Spinal cord (tissue), 10 donors: Measurements from ENCODE around the gene GPANK1. TPM values are rescaled to one million over a fixed set of nuclear protein-coding genes. Genes with fewer than 3 reads are reported as not detected.

Source experiments
- DNase-seq, 6 donors: peaks; one replicate each; pipeline versions ENCODE4 v3.0.0 to v3.0.0-alpha.2; 2013 to 2015; ENCODE audit warnings: low spot score in 6 of 6, low read depth in 4 of 6
- H3K27ac ChIP-seq: one replicate; pipeline ENCODE4 v1.5.1; 2013; ENCODE audit warnings: low read depth, low read length, control low read depth
- H3K27me3 ChIP-seq: one replicate; pipeline ENCODE4 v1.6.1; 2013; ENCODE audit warnings: low read length; ENCODE audit not compliant: control insufficient read depth, insufficient read depth
- H3K36me3 ChIP-seq: one replicate; pipeline ENCODE4 v1.6.1; 2013; ENCODE audit warnings: low read length; ENCODE audit not compliant: control insufficient read depth, insufficient read depth
- H3K4me1 ChIP-seq: one replicate; pipeline ENCODE4 v1.6.1; 2013; ENCODE audit warnings: low read length; ENCODE audit not compliant: control insufficient read depth, insufficient read depth
- H3K4me3 ChIP-seq: one replicate; pipeline ENCODE4 v1.5.1; 2013; ENCODE audit warnings: low read depth, low read length, control low read depth
- H3K9me3 ChIP-seq: one replicate; pipeline ENCODE4 v1.6.1; 2013; ENCODE audit warnings: low read length; ENCODE audit not compliant: control insufficient read depth, insufficient read depth
- WGBS: methylation state at CpG from one replicate; pipeline ENCODE4 v1.1.5; 2013; ENCODE audit warnings: missing lambda C conversion rate; ENCODE audit not compliant: insufficient coverage; 5-methylcytosine and 5-hydroxymethylcytosine counted together
- polyA plus RNA-seq, 2 donors: library from polyadenylated mRNA; unstranded; fragments of 120-200 nt; gene quantifications; one replicate each; pipeline ENCODE4 v1.2.1, GENCODE V29; 2013; ENCODE audit not compliant: insufficient read length in 2 of 2
- total RNA-seq, 2 donors: library from RNA; depleted of rRNA in 1 of 2; stranded (reverse); fragments of 120-200 nt in 1 of 2; fragments of >200 nt in 1 of 2; gene quantifications; one replicate each; pipeline versions ENCODE4 v1.2.3 to v1.2.4, GENCODE V29; 2013 to 2014
- donor health status: healthy.

The GPANK1 gene
- total and polyA plus RNA-seq, 4 donors: 9.1 to 19.9 (median 16.1) TPM

GRCh38 chr6:31642798-31643570 lies 21.8 kb downstream of the GPANK1 start:
- Histone ChIP-seq H3K27ac (no peak overlapping the region), H3K27me3 (no peaks in the 10 kb centered on the region), H3K4me3 (no peak overlapping the region), H3K9me3 (no peaks in the 10 kb centered on the region), H3K4me1 (no peaks in the 10 kb centered on the region), H3K36me3 (peaks cover 90% of the 10 kb centered on the region)
- WGBS: 100% methylated on average over 2 of the region's 6 CpGs
- no peak for DNase-seq

GRCh38 chr6:31641370-31641769 lies 23.4 kb downstream of the GPANK1 start:
- no peak overlapping the region for H3K4me3 ChIP-seq
- H3K36me3 ChIP-seq: peaks cover 90% of the 10 kb centered on the region
- no peaks in the 10 kb centered on the region for H3K4me1 ChIP-seq
- H3K9me3 ChIP-seq: no peaks in the 10 kb centered on the region
- no peak overlapping the region for H3K27ac ChIP-seq
- H3K27me3 ChIP-seq: no peaks in the 10 kb centered on the region
- no CpG with 5 or more reads among the region's 4 CpGs for WGBS
- DNase-seq: no peak

- no peaks in the 10 kb centered on the region for H3K4me1 ChIP-seq
- 100% methylated on average over 3 of the region's 6 CpGs for WGBS
- peaks cover 90% of the 10 kb centered on the region for H3K36me3 ChIP-seq
- H3K27ac ChIP-seq: no peak overlapping the region
- H3K4me3 ChIP-seq: no peak overlapping the region
- no peaks in the 10 kb centered on the region for H3K9me3 ChIP-seq
- no peak for DNase-seq
- no peaks in the 10 kb centered on the region for H3K27me3 ChIP-seq
These were observed 24.2 kb downstream of the GPANK1 start for GRCh38 chr6:31640612-31641011.

GRCh38 chr6:31639449-31639861 lies 25.3 kb downstream of the GPANK1 start:
- no peak for DNase-seq
- H3K9me3 ChIP-seq: no peaks in the 10 kb centered on the region
- no peak overlapping the region for H3K4me3 ChIP-seq
- no peak overlapping the region for H3K27ac ChIP-seq
- 91% methylated on average over 7 of the region's 10 CpGs for WGBS
- peaks cover 91% of the 10 kb centered on the region for H3K36me3 ChIP-seq
- H3K27me3 ChIP-seq: no peaks in the 10 kb centered on the region
- no peaks in the 10 kb centered on the region for H3K4me1 ChIP-seq

- no peak overlapping the region for H3K27ac ChIP-seq
- WGBS: 94% methylated on average over 5 of the region's 9 CpGs
These were observed 25.8 kb downstream of the GPANK1 start for GRCh38 chr6:31639043-31639442.

GRCh38 chr6:31636698-31637596 lies 27.9 kb downstream of the GPANK1 start:
- 91% methylated on average over 21 of the region's 27 CpGs for WGBS

More at GRCh38 chr6:31639043-31639442, 25.8 kb downstream of the GPANK1 start:
- Histone ChIP-seq H3K4me3 (no peak overlapping the region), H3K36me3 (peaks cover 91% of the 10 kb centered on the region), H3K27me3 (no peaks in the 10 kb centered on the region), H3K9me3 (no peaks in the 10 kb centered on the region), H3K4me1 (no peaks in the 10 kb centered on the region)
- no peak for DNase-seq

GRCh38 chr6:31634969-31635575 lies 29.7 kb downstream of the GPANK1 start:
- 89% methylated on average over 11 of the region's 11 CpGs for WGBS
- no peaks in the 10 kb centered on the region for H3K9me3 ChIP-seq
- H3K27ac ChIP-seq: no peak overlapping the region
- H3K36me3 ChIP-seq: peaks cover 92% of the 10 kb centered on the region
- no peaks in the 10 kb centered on the region for H3K4me1 ChIP-seq
- no peak for DNase-seq
- no peaks in the 10 kb centered on the region for H3K27me3 ChIP-seq
- no peak overlapping the region for H3K4me3 ChIP-seq

More at GRCh38 chr6:31636698-31637596, 27.9 kb downstream of the GPANK1 start:
- H3K36me3 ChIP-seq: peaks cover 92% of the 10 kb centered on the region
- H3K27ac ChIP-seq: no peak overlapping the region
- H3K4me1 ChIP-seq: no peaks in the 10 kb centered on the region
- no peak overlapping the region for H3K4me3 ChIP-seq
- H3K9me3 ChIP-seq: no peaks in the 10 kb centered on the region
- no peak for DNase-seq
- H3K27me3 ChIP-seq: no peaks in the 10 kb centered on the region

GRCh38 chr6:31634131-31634530 lies 30.7 kb downstream of the GPANK1 start:
- no peak overlapping the region for H3K27ac ChIP-seq
- H3K36me3 ChIP-seq: peaks cover 95% of the 10 kb centered on the region
- H3K4me1 ChIP-seq: no peaks in the 10 kb centered on the region
- no peak overlapping the region for H3K4me3 ChIP-seq
- no peaks in the 10 kb centered on the region for H3K27me3 ChIP-seq
- DNase-seq: no peak
- no peaks in the 10 kb centered on the region for H3K9me3 ChIP-seq
- no CpG with 5 or more reads among the region's 3 CpGs for WGBS

- no peak for DNase-seq
- Histone ChIP-seq H3K4me3 (no peak overlapping the region), H3K9me3 (no peaks in the 10 kb centered on the region), H3K27me3 (no peaks in the 10 kb centered on the region), H3K27ac (no peak overlapping the region), H3K36me3 (peaks cover 95% of the 10 kb centered on the region), H3K4me1 (no peaks in the 10 kb centered on the region)
- WGBS: 96% methylated on average over 4 of the region's 7 CpGs
These were observed 31.4 kb downstream of the GPANK1 start for GRCh38 chr6:31633447-31633846.
